Left ventricle myocardium superior (tissue), 1 donor: ENCODE measurements around the gene HMGCS1. TPM values are rescaled to one million over a fixed set of nuclear protein-coding genes. Genes with fewer than 3 reads are reported as not detected.
A peak's percentile ranks its signal among the peaks of the same experiment; 100 is the strongest.
"Not testable (repeated sequence)": the region's sequence is repeated elsewhere in the genome, so short reads cannot be mapped to it uniquely, and the experiment has no call there.

Experiments
- ATAC-seq: fragments of 200-7000 bp; cut with Tn5 transposase; one replicate; pipeline ENCODE4 v1.9.1; 2020; ENCODE audit warnings: mild to moderate bottlenecking, moderate library complexity
- DNase-seq: peaks from one replicate; pipeline ENCODE4 v3.0.0-alpha.2; 2020
- intact Hi-C: fragments of 100-400 bp; cut with micrococcal nuclease; formaldehyde crosslinking; loops from one replicate; pipeline ENCODE4 v1.11.0; 2022
- total RNA-seq: library from RNA; stranded (reverse); fragmentation: NEBNext Ultra II Directional; extraction: Animal tissue kit (Norgen Biotek cat#: 25700); gene quantifications from one replicate; pipeline ENCODE4 v1.2.1, GENCODE V29; 2021
- donor health status: DM: no; HTN: yes; CAD: no; lungs with severe emphysema.

HMGCS1 gene
- total RNA-seq, 1 donor from 2014 or later, result 25.4 TPM

GRCh38 chr5:43314724-43315123, 1.5 kb upstream of the HMGCS1 start:
- DNase-seq (no peak), ATAC-seq (no peak)
- intact Hi-C loops, result loop anchor here (5.0 kb wide), 1 partner anchor 192 kb away; the partner anchor contains the start of gene ZNF131

GRCh38 chr5:43313854-43314457, 744 bp upstream of the HMGCS1 start:
- no peak for ATAC-seq
- intact Hi-C loops, result loop anchor here (5.0 kb wide), 1 partner anchor 192 kb away; the partner anchor contains the start of gene ZNF131
- DNase-seq, result no peak

GRCh38 chr5:43312699-43313034, 545 bp downstream of the HMGCS1 start:
- intact Hi-C loops, result loop anchor here (5.0 kb wide), 1 partner anchor 190 kb away; the partner anchor contains the start of gene ZNF131
- ATAC-seq (no peak), DNase-seq (no peak)

- intact Hi-C loops, result loop anchor here (5.0 kb wide), 1 partner anchor 190 kb away; the partner anchor contains the start of gene ZNF131
- no peak for ATAC-seq
- DNase-seq, result no peak
Measured at GRCh38 chr5:43312076-43312661, 1.0 kb downstream of the HMGCS1 start.

- intact Hi-C loops, result loop anchor here (5.0 kb wide), 1 partner anchor 187 kb away; the partner anchor contains the start of gene ZNF131
- ATAC-seq (no peak), DNase-seq (no peak)
Measured at GRCh38 chr5:43309637-43310036, 3.6 kb downstream of the HMGCS1 start.

GRCh38 chr5:43309122-43309521, 4.1 kb downstream of the HMGCS1 start:
- ATAC-seq (no peak), DNase-seq (no peak)
- intact Hi-C loops, result no loop called here

GRCh38 chr5:43306954-43307353, 6.3 kb downstream of the HMGCS1 start:
- DNase-seq, intact Hi-C loops, ATAC-seq: not testable (repeated sequence)

- intact Hi-C loops, result no loop called here
- peak; percentile 55 for ATAC-seq
- DNase-seq, result no peak
Measured at GRCh38 chr5:43305948-43306565, 7.2 kb downstream of the HMGCS1 start.

- no peak for ATAC-seq
- DNase-seq, result no peak
- intact Hi-C loops, result no loop called here
Measured at GRCh38 chr5:43304525-43304924, 8.7 kb downstream of the HMGCS1 start.

- DNase-seq (no peak), ATAC-seq (peak; percentile 54)
- intact Hi-C loops, result no loop called here
Measured at GRCh38 chr5:43303242-43303641, 10.0 kb downstream of the HMGCS1 start.

GRCh38 chr5:43302481-43302880, 10.7 kb downstream of the HMGCS1 start:
- DNase-seq, result no peak
- intact Hi-C loops, result no loop called here
- no peak for ATAC-seq

GRCh38 chr5:43301653-43302091, 11.5 kb downstream of the HMGCS1 start:
- intact Hi-C loops, result no loop called here
- DNase-seq, result no peak

GRCh38 chr5:43300112-43300511, 13.1 kb downstream of the HMGCS1 start:
- no peak for DNase-seq
- intact Hi-C loops, result no loop called here
- ATAC-seq, result no peak

More at GRCh38 chr5:43301653-43302091, 11.5 kb downstream of the HMGCS1 start:
- no peak for ATAC-seq

- ATAC-seq (no peak), DNase-seq (no peak)
- intact Hi-C loops, result no loop called here
Measured at GRCh38 chr5:43298443-43298842, 14.8 kb downstream of the HMGCS1 start.

GRCh38 chr5:43296835-43297234, 16.4 kb downstream of the HMGCS1 start:
- DNase-seq (no peak), ATAC-seq (no peak)
- intact Hi-C loops, result no loop called here

- DNase-seq, result no peak
- no peak for ATAC-seq
- intact Hi-C loops, result no loop called here
Measured at GRCh38 chr5:43295202-43295601, 18.0 kb downstream of the HMGCS1 start.

- intact Hi-C loops, result no loop called here
- no peak for ATAC-seq
Measured at GRCh38 chr5:43294226-43294625, 19.0 kb downstream of the HMGCS1 start.

GRCh38 chr5:43290726-43291125, 22.5 kb downstream of the HMGCS1 start:
- no peak for ATAC-seq
- no peak for DNase-seq
- intact Hi-C loops, result no loop called here

More at GRCh38 chr5:43294226-43294625, 19.0 kb downstream of the HMGCS1 start:
- DNase-seq, result no peak

GRCh38 chr5:43288269-43288831, 24.9 kb downstream of the HMGCS1 start:
- intact Hi-C loops, result no loop called here
- no peak for DNase-seq
- ATAC-seq, result peak; percentile 62

- intact Hi-C loops, result no loop called here
- ATAC-seq (no peak), DNase-seq (no peak)
Measured at GRCh38 chr5:43287493-43287892, 25.7 kb downstream of the HMGCS1 start.
